HG03280 (cell line): ENCODE measurements around the gene EMX1.
A peak's percentile ranks its signal among the peaks of the same experiment; 100 is the strongest.
"Not testable (repeated sequence)": the region's sequence is repeated elsewhere in the genome, so short reads cannot be mapped to it uniquely, and the experiment has no call there.

Experiments
- ATAC-seq: cut with Tn5 transposase; IDR thresholded peaks from one replicate; pipeline ENCODE4 v1.9.1; 2021; ENCODE audit warnings: mild to moderate bottlenecking, moderate library complexity; ENCODE audit not compliant: unreplicated experiment

Gene EMX1

DNA sequence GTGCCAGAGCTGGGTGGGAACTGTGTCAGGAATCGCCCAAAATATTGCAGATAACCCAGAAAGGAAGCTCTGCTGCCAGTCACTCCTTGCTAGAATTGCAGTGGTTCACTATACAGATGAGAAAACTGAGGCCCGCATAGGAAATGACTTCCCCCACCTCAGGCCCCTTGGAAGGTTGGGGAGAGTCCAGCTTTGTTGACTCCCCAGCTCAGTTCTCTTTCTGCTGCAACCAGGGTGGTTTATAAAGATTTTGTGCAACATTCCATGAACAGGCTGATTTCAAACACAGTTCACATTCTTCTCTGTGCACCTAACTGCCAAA is 18.8 kb upstream of the EMX1 start:
- ATAC-seq = no peak

DNA sequence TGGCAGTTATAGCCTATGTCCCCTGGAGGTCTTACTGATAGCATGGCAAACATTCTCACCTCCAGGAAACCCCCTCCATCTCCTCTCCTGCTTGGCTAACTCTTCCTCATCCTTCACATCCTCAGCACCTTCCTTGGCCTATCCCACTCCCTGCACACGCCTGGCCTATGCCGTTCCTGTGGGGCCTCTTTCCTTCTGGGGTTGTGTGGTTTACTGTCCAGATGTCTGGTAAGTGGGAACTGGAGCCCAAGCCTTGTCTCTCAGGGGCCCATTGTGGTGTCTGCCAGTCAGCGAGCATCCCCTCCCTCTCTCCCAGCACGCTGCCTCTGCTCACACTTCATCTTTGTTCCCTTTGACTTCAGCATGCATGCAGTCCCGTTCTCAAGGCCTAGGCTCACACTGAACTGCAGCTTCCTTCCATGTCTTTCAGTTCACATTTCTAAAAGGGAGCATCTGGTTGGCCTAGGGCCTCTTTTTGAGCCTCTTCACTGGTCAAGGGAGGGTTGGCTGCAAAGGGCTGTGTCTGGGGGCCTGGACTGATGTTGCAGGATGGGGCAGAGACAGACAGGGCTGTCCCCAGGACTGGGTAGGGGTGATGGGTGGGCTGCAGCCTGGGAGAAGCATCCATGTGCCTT is 17.0 kb upstream of the EMX1 start:
- no peak for ATAC-seq

- ATAC-seq = no peak
These were observed 15.9 kb upstream of the EMX1 start for GRCh38 chr2:72901426-72901825.

DNA sequence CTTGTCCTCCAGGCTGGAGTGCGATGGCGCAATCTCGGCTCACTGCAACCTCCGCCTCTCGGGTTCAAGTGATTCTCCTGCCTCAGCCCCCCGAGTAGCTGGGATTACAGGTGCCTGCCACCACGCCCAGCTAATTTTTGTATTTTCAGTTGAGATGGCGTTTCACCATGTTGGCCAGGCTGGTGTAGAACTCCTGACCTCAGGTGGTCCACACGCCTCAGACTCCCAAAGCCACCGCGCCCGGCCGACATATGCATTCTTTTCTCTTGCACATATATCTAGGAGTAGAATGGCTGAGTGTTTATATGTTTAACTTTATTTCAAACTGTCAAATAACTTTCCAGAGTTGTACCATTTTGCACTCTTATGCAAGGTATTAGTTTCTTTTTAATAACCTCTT is 9.9 kb upstream of the EMX1 start:
- not testable (repeated sequence) for ATAC-seq

- ATAC-seq = no peak
These were observed 8.6 kb upstream of the EMX1 start for GRCh38 chr2:72908741-72909140.

DNA sequence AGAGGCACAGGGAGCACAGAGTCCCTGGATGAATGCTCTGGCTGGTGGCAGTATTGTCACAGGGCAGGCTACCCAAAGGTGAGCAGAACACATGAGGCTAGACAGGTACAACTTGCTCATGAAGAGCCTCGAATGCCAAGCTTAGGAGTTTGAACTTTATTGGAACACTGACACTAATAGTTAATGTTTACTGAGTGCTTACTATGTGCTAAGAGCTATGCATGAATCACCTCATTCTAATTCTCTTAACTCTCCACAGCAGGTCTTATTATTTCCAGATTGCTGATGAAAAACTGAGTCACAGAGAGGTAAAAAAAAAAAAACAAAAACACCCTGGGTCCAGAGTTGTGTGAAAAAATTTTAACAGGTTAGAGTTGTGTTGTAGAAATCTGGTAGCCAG is 6.1 kb upstream of the EMX1 start:
- no peak for ATAC-seq

DNA sequence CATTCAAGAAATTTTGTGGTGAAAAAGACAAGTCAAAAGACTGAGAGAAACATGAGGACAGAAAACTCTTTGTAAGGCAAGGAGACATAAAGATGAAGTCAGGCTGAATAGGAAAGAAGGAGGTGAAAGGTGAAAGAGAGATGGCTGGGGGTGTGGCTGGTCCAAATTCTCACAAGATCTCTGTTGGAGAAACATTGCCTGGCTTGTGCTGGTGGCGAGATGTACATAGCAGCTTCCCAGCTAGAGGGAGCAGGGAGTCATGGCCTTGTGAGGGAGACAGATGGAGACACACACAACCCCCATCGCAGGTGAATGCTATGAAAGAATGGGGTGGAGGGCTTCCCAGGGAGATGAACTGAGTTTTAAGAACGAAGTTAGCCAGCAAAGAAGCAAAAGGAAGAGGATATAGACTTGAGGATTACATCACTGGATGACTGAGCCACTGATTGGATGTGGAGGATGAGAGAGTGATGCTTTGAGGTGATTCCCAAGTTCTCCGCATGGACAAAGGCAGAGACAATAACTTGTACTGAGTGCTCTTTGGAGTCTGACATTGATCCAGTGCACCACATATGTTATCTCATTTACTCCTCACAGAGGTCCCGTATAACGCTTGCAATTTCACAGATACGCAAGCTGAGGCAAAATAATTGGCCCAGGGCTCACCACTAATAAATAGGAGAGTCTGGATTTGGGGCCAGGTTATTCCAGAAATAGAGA is 3.7 kb upstream of the EMX1 start:
- no peak for ATAC-seq

DNA sequence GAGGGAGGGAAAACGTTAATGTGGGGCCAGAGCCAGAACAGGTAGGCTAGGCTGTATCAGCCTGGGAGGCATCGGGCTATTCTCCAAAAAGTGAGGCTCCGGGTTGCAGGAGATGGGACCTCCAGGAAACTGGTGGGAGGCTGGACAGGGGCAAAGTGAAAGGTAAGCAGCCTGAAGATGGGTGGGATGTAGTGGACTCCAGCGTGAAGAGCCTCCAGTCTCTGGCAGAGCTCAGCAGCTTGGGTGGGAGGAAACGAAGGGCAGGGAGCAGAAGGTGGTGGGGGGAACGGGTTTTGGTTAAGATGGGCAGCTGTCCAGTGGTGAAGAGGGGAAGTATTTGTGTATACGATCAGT is 3.1 kb upstream of the EMX1 start:
- ATAC-seq = no peak

GRCh38 chr2:72914589-72915319 is 2.6 kb upstream of the EMX1 start:
- no peak for ATAC-seq

- no peak for ATAC-seq
These were observed 1.9 kb upstream of the EMX1 start for GRCh38 chr2:72915320-72915906.

DNA sequence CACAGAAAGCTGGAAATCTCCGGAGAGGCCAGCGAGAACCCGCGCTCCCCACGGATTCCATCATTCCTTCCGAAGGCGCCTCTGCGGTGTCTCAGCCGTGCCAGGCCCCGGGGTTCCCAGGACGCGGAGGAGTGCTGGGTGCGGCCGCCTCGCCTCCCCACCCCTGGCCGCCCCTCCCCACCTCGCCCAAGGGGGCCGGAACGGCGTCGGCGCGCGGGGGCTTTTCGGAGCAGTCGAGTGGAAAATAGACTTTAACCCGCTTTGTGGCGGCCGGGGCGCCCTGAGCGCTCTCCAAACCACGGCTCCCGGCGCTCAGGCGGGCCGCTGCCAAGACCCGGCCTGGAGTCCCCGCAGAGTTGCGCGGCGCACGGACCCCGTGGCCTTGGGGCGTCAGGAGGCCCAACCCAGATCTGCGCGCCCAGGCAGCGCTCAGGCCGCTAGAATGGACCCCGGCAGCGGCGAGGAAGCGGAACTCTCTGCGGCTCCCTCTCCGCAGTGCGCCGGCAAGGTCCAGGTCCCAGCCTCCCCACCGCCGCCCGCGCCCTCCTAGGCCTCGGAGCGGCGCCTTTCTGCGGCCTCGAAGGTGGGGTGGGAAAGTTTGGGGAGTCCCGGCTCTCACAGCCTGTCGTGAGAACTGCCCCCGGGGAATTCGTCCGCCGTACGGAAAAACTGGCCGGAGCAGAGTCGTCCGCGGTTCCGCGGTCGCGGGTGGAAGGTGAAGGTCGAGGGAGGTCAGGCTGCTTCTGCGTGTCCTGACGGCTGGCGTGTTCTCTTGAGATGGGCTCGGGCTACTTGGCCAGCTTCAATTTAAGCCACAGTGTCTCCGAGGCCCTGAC is 1.2 kb upstream of the EMX1 start:
- ATAC-seq = peak; percentile 57

DNA sequence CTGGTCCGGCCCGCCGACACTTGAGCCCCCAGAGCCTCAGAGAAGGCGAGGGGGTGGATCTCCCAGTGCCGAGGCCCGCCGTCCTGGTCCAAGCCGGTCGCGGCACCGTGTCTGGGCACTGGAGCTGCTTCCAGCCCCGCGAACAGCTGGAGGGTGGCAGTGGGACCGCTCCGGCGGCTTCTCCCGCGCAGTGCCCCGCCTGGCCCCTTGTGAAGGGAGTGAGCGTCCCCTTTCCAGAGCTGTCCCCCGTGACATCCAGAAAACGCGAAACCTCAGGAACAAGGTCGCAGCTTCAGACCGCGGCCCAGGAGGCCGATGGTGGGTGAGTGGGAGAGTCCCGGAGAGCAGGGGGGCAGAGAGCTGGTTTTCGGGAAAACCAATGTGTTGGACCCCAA is 579 bp upstream of the EMX1 start:
- peak; percentile 6 for ATAC-seq

DNA sequence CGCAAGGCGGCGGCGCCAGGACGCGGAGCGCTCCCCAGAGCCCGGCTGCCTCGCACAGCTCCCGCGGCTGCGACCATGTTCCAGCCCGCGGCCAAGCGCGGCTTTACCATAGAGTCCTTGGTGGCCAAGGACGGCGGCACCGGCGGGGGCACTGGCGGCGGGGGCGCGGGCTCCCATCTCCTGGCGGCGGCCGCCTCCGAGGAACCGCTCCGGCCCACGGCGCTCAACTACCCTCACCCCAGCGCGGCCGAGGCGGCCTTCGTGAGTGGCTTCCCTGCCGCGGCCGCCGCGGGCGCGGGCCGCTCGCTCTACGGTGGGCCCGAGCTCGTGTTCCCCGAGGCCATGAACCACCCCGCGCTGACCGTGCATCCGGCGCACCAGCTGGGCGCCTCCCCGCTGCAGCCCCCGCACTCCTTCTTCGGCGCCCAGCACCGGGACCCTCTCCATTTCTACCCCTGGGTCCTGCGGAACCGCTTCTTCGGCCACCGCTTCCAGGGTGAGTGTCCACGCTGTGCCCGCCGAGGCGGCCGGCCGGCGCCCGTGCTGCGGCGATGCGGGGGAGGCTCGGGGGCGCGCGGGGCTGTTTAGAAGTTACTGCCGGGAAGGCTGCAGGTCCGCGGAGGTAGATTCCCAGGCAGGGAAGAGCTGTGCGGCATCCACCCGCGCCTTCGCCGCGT is 696 bp downstream of the EMX1 start:
- no peak for ATAC-seq

DNA sequence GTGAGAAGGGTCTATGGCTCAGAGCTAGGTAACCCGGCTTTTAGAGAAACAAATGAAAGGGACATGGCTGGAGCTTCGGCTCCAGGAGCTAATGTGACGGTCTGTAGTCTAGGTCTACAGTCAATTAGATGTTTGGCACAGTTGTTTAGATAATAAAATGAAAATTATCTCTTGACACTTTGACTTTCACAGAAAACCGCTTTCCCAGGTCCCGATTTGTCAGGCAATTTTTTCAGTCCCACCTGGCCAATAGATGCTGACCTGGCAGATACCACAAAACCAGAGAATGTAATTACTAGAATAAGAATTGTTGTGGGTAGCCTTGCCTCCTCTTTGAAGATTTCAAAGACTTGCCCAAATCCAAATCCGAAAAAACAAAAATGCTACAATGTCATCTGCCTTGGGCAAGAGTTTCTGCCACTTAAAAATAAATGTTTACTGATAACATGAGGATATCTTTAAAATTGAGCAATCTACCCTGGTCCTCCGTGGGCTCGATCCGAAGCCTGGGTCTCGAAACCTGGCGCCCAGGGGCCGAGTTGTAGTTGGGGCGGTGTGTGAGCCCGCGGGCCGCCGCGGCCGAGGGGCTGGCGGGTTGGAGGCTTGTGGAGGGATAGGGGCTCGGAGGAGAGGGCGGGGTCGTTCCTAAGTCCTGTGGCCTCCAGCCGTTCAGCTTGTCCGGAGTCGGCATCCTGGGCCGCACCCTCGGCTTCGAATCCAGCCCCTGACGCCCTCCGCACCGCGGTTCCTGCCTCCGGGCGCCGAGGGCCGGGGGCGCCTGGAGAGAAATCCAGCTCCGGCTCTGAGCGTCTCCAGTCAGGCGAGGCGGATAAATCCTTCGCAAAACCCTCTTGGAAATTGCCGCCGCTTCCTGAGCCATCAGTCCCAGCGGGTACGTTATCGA is 2.3 kb downstream of the EMX1 start:
- no peak for ATAC-seq

DNA sequence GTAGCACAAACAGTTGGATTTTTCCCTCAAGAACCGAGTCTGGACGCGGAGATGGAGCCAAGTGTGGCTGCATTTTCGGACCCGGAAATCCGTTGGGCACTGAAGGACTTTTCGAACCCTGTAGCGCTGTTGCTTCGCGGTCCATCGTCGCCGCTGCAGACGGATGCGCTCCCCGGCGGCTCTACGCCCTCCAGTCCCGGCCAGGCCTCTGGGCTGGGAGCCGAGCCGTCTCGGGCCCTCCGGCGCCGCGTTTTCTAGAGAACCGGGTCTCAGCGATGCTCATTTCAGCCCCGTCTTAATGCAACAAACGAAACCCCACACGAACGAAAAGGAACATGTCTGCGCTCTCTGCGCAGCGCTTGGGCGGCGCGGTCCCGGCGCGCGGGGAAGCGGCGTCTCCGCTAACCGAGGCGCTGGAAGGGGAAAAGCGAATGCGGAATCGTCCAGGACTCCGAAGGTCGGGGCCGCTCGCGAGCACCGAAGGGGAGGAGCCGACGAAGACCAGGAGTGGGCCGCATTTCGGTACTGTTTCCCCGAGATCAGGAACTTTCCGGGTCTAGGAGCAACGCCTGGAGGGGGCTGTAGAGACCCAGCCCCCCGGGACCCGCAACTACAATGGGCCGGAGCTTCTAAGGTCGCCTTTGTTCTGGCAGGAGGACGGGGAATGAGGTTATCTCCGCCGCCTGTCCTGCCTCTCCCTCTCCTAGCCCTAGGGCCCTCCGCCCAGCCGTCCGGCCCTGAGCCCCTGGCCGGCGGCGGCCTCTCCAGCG is 3.2 kb downstream of the EMX1 start:
- no peak for ATAC-seq

DNA sequence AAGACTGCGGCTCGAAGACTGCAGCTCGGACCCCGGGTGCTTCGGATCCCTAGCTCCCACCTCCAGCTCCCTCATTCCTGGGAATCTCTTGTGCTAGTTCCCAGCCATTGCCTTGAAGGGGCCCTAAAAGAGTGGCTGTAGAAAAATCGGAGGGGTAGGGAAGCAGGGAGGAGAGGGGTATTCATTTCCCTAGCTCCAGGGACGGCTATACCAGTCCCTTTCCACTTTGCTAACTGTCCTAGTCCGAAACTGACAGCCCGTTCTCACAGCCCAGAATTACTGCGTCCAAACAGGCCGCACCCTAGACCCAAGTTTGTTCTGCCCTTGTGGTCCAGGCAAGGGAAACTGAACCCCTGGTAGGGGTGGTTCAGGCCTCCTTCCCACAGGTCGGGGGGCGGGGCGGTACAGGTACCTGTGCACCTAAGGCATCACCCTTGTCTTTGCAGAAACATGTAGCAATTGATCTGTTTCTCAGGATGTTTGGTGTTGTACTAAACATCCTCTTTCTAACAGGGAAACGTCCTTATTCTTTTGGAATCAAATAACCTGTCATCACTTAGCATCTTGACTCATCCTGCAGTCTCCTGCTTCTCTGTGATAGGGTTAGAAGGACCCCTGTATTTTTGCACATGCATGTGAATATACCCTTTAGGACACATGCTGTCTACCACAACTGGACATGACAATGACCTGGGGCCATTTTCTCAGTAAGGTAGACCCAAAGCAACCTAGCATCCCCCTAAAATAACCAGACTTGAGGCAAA is 4.0 kb downstream of the EMX1 start:
- ATAC-seq = no peak

DNA sequence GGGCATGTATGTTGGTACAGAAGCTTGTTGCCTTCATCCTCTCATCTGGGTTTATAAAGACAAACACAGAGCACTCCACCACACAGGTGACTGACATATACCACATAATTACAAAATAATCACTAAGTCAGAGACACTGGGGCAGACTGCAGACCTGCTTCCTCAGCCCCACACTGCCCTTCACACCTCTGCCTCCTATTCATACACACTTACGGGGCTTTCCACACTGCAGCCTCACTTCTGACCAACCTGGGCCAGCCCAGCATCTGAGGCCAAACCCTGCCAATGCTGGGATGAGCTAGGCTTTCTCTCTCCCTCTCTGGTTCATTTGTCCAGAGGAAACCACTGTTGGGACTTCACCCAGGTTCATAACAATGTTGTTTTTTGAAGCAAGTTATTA is 4.5 kb downstream of the EMX1 start:
- no peak for ATAC-seq

GRCh38 chr2:72923833-72924352 is 6.6 kb downstream of the EMX1 start:
- ATAC-seq = no peak
